HG02943 (cell line): Measurements from ENCODE around the gene CYP27A1.

Source experiments
- ATAC-seq: cut with Tn5 transposase; IDR thresholded peaks from one replicate; pipeline ENCODE4 v1.9.1; 2021; ENCODE audit warnings: mild to moderate bottlenecking, low read depth, moderate library complexity; ENCODE audit not compliant: unreplicated experiment

CYP27A1 gene

DNA sequence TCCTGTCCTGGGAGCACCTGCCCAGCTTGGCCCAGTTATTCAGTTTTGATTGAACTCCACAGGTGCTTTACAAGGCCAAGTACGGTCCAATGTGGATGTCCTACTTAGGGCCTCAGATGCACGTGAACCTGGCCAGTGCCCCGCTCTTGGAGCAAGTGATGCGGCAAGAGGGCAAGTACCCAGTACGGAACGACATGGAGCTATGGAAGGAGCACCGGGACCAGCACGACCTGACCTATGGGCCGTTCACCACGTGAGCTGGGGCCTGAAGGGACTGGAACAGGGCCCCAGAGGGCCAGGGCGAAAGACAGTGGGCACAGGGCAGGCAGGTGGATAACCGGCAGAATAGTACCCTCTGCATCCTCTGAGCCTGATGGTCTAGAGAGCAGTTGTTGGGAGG is 27.6 kb downstream of the CYP27A1 start:
- ATAC-seq: no peak

DNA sequence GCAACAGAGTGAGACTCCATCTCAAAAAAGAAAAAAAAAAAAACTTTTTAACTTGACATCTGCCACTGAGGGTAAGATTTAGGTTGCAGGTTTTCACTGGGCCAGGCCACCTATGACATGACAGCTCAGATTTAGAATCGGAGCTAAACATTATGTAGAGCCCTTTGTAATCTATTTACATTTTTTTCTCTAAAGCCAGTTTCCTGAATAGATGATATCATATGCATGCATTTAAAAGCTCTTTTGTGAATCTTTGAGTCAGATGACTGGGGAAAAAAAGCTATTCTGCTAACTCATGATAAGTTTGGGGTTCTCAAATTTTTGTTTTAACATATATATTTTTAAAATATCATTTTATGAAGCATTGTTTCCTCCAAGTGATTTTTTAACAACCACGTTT is 28.3 kb downstream of the CYP27A1 start:
- ATAC-seq: no peak

DNA sequence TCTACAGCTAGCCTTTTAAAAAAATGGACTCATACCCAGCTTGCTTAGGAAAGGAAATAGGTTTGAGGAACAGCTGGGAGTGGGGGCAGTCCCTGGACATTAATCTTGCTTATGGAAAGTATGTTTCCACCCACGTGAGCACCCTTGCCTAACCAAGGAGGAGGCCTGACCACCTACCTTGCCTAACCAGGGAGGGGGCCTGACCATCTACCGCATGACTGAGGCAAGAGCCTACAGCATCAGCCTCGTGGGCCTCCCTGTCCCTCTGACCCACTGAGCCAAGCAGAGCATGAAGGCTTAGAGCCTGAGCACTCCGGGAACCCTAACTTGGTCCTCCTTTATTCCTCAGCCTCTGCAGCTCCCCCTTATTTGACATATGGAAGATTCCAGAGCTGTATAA is 29.4 kb downstream of the CYP27A1 start:
- no peak for ATAC-seq

DNA sequence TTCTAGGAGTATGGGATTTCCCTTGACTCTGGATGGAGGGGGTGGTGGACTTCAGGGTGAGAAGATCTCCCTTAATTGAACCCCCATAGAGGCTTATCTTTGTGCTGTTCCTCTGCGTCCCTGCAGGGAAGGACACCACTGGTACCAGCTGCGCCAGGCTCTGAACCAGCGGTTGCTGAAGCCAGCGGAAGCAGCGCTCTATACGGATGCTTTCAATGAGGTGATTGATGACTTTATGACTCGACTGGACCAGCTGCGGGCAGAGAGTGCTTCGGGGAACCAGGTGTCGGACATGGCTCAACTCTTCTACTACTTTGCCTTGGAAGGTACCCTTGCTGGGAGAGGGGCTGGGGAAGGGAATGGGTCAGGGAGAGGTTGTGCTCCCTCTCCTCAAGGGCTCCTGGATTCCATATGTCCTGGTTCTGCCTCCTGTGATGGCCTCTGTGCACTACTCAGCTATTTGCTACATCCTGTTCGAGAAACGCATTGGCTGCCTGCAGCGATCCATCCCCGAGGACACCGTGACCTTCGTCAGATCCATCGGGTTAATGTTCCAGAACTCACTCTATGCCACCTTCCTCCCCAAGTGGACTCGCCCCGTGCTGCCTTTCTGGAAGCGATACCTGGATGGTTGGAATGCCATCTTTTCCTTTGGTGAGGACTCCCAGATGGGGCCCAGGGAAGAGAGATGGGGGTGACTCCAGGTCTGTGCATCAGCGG is 30.3 kb downstream of the CYP27A1 start:
- ATAC-seq: no peak

DNA sequence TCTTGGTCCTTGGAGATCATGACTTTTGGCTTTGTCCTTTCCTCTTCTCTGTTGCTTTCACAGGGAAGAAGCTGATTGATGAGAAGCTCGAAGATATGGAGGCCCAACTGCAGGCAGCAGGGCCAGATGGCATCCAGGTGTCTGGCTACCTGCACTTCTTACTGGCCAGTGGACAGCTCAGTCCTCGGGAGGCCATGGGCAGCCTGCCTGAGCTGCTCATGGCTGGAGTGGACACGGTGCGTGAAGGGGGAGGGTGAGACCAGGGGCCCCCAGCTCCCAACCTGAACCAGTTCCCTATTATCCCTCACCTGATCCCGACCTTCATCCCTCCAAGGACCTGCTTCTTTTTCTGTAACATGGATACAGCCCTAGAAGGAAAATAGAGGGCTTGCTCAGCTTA is 30.9 kb downstream of the CYP27A1 start:
- no peak for ATAC-seq

DNA sequence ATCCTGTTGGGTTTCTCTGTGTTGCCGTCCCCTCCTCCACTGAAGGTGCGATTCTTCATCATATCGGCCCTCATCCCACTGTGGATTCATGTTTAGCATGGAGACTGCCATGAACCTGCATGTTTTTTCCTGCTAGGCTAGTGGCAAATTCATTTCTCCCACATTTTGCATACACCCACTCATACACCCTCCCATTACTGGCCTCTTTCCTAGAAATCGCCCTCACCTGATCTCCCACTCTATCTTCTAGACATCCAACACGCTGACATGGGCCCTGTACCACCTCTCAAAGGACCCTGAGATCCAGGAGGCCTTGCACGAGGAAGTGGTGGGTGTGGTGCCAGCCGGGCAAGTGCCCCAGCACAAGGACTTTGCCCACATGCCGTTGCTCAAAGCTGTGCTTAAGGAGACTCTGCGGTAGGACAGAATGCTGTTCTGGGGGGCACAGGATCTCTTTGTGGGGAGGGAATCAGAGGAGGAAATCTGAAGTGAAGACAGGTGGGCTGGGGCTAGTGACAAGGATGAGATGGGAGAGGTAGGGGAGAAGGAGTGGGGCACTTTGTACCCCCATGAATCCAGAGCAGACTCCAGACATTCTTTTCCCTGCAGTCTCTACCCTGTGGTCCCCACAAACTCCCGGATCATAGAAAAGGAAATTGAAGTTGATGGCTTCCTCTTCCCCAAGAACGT is 32.0 kb downstream of the CYP27A1 start:
- ATAC-seq: no peak

DNA sequence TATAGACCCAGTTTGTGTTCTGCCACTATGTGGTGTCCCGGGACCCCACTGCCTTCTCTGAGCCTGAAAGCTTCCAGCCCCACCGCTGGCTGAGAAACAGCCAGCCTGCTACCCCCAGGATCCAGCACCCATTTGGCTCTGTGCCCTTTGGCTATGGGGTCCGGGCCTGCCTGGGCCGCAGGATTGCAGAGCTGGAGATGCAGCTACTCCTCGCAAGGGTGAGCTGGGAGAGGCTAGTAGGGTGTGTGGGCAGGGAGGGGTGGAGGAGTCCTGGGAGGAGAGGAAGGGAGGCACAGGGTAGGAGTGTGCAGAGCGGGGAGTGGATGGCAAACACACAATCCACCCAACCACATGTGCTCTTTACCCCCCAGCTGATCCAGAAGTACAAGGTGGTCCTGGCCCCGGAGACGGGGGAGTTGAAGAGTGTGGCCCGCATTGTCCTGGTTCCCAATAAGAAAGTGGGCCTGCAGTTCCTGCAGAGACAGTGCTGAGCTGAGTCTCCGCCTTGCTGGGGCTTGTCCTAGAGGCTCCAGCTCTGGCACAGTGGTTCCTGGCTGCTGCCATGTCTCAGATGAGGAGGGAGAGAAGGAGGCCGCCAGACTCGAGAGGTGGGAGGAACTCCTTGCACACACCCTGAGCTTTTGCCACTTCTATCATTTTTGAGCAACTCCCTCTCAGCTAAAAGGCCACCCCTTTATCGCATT is 32.7 kb downstream of the CYP27A1 start:
- ATAC-seq: no peak

DNA sequence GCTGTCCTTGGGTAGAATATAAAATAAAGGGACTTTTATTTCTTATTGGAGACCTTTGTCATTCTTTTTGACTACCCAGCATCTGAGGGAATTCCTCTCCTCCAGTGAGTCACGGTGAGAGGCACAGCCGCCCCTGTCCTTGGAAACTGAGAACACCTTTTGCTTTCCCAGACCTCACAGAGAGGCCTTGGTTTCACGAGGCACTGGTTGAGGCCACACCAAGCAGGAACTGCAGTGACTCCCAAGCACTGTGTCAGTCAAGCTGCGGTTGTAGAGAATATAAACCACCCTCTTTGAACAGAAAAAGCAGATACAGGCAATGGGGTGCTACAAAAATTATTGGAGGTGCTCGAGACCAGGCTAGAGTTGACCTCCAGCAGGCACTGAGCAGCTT is 33.3 kb downstream of the CYP27A1 start:
- no peak for ATAC-seq

DNA sequence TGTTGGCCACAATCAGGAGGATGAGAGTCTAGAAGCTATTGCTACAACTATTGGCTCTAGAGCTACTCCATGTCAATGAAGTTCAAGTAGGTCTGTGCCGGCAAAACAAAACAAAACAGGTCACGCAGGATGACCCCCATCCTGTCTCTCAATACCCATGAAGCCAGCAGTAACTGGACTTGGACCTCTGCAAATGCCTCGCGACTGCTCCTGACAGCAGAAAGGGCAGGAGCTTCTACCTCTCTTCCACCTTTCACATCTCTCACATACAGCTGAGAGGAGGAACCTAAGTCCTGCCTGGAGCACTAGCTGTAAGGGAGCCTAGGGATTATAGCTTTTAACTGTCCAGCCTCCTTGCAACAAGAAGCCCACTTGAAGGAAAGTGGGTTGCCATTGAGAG is 33.7 kb downstream of the CYP27A1 start:
- no peak for ATAC-seq

DNA sequence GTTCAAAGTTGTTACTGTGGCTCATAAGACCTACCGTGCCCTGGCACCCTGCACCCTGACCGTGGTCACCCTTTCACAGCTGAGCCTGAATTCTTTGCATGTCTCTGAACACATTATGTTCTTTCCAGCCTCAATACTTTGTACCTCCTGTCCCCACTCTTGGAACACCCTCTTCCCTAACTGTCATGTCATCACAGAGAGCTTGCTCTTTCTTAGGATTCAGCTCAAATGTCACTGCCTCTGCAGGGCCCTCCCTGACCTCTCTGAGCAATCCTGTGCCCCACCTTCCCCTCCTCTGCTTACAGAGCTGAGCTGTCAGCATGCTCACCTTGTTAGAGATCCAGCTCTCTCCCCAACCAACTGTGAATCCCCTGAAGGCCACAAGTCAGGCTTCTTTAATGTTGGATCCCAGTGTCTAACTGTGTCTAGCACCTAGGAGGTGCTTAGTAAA is 34.6 kb downstream of the CYP27A1 start:
- ATAC-seq: no peak

DNA sequence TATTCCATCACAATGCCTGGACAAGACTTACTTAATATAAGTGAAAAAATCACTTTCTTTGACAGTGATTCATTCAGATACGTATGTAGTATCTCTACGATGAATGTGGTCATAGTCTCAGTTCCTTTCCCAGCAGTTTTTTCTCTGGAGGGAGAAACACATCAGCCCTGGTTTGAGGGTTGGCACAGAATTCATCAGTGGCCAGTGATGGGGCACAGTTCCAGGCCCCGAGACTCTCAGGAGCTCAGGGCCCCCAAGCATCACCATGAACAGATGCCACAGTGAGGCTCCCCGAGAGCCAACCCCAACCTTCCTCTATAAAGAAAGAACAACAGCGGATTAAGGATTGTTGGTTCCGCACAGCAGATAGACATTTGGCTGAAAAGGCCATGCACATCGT is 37.1 kb downstream of the CYP27A1 start:
- no peak for ATAC-seq

DNA sequence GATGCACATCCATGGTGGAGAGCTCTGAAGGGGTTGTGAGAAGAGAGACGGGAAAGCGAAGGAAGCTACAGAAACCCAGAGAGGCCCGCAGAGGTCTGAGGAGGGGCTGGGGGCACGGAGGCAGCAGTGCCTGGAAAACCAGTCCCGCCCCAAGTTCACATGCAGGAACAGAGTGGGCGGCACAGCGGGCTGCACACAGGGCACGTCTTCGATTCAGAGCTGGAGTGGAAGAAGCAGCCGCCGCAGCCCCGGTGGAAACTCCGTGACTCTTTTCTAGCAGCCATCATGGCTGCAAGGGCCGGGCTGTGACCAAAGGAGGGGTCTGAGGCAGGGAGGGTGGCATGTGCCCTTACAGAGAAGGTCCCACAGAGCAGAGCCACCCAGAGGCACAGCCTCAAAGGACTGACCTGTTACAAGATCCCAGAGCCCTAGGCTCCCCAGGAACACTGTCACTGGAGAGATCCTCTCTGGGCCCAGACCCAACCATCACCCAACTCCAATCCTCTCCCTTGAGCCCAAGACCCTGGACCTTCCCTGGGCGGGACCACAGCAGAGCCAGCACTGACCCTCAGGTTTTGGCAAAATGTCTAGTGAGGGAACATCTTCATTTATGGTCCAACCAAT is 38.9 kb downstream of the CYP27A1 start:
- no peak for ATAC-seq

DNA sequence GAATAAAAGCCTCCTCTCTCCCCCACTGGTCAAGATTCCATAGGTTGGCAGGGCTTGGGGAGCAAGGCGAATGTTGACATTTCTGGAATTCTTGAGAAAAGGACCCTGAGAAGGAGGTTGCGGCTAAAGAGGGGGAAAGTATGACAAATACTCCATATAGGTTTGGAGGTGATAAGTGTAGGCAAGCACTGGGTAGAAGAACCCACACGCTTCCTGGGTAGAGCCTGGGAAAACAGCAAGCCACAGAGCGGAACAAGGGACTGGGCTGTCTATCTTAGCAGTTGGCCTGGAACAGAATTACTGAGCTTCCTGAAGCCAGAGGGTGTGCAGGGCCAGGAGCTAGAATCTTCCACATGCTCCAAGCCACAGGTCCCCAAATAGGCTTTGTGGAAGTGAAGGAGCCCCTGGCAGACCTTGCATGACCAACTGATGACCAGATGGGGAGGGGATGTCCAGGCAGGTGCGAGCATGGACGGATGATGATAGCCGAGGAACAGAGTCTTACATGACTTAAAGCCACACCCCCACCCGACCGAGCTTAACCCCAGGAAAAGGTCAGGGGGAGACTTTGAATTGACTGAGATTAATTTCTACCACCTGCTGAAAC is 39.8 kb downstream of the CYP27A1 start:
- ATAC-seq: no peak

DNA sequence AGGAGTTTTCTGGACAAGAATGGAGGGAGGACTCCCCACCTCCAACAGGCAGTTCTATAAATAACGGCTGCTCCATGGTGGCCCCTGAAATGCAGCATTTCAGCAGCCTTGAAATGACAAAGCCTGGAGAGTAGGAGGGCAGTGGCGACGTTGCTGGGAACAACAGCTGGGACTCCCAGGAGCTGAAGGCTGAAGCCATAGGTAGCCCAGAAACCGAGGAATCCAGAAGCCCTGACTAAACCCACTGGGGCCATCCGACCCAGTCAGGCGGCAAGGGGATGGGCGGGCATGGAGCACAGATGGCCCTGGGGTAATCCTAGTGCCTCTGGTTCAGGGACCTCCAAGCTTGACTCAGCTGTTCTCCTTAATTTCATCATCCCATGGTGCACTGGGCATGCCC is 40.7 kb downstream of the CYP27A1 start:
- ATAC-seq: no peak

DNA sequence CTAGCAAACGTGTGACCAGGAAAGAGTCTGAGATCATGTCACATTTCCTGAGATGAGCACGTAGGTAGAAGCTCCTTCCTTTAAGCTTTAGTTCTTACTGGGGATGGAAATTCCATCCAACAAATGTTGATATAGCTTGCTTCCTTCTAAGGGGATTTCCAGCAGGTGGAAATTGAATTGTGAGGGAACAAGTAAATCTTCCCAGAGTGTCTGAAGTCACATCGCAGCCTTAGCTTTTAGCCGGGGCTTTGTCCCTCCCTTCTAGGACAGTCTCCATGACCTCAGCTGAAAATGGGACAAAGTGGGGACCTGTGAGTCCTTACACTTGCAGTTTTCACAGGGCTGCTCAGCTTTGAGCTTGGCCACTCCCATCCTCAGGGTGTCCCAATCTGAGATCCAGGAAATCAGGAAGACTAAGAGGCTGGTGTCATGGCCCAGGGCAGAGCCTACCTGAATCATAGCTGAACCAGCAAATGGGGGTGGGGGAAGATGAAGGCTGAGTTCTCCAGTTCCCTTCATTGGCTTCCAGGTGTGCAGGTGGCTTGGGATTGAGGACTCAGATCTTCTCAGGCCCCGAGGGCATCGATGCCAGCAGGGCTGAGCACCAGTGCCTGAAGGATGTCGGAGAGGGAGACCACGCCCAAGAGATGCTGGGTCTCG is 41.4 kb downstream of the CYP27A1 start:
- no peak for ATAC-seq

DNA sequence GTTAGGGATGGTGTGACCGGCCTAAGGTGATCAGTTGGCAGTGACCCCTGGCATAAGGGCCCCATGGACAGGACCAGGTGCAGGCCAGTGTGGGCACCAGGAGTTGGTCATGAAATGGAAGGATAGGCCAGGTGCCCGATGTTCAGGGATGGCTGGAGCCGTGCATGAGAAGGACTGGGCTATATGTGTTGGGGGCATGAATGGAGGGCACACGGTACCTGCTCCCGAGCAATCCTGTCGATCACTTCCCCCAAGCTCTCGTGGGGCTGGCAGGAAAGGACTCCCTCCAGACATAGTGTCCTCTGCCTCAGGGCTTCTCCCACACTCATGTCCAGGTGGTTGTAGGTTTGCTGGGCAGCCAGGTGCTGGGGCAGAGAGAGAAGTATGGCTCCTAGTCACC is 42.1 kb downstream of the CYP27A1 start:
- ATAC-seq: no peak

DNA sequence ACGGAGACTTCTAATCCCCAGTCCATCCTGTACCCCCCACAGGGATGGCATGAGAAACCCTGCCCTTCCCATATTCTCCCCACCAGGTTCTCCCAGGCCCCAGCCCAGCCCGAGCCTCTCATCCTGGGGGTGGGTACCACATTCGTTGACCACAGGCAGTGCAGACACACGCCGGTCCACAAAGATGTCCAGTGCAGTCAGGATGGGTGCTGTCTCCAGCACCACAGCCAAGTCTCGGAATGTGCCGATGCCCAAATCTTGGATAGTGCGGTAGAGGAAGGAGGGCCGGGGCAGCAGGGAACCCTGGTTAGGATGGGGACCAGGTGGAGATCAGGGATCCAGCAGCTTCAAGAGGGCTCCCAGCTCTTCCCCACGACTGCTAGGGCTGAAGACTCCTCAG is 44.8 kb downstream of the CYP27A1 start:
- ATAC-seq: no peak

DNA sequence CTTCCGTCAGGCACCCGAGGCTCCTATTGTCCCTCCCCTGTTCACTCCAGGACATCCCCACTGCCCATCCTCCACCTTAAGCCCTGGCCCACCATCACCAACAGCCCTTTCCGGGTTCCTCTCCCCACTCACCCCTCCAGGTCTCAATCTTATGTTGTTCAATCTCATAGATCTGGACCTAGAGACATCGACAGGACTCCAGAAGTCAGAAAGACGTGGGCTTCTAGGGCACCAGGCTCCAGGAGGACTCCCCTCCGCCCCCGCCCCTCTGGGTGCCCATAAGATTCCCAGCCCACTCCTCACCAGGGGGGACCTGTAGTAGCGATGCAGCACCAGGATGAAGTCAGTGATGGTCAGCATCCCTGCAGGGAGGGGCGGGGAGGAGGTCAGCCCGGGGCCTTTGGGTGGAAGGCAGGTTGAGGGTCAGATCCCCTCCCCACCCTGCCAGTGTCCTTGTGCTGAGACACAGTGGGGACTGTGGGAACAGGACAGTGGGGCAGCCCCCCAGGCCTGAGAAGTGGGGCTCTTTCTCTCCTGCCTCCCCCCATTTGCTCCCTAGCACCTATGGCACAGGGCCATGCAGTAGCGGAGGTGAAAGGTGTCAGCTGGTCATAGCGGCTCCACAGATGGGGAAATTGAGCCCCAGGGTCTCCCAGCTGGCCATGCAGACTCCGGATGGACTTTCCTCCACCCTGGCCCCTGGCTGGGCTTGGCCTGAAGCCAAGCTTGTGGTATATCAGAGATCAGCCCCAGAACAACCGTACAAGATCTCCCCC is 45.9 kb downstream of the CYP27A1 start:
- no peak for ATAC-seq

DNA sequence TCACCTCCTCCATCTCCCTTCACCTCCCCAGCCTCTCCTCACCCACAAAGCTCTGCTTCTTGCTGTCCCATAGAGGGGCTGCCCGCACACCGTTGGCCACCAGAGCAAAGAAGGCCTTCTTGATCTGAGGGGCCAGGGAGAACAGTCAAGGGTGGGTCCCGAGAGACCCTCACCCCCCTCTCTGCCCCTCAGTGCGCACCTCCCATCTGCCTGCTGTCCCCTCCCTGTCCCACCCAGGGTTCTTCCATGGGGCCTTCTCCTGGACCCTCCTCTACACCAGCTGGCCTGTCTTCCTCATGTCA is 46.5 kb downstream of the CYP27A1 start:
- no peak for ATAC-seq
